DMS 273 (cell line): ENCODE results near the gene TFEB.
A peak's percentile ranks its signal among the peaks of the same experiment; 100 is the strongest.

ENCODE experiments used
- DNase-seq: peaks from one replicate; lab custom pipeline; 2025; ENCODE audit not compliant: unreplicated experiment; lab: John Stamatoyannopoulos, UW

TFEB gene

GRCh38 chr6:41739041-41739440 lies 3.6 kb upstream of the TFEB start:
- DNase-seq = no peak

- no peak for DNase-seq
These were observed 2.3 kb upstream of the TFEB start for GRCh38 chr6:41737591-41738130.

GRCh38 chr6:41736800-41737555 lies 1.6 kb upstream of the TFEB start:
- no peak for DNase-seq

- peak; percentile 56 for DNase-seq
These were observed 852 bp upstream of the TFEB start for GRCh38 chr6:41736186-41736733.

- peak; percentile 88 for DNase-seq
These were observed 562 bp downstream of the TFEB start for GRCh38 chr6:41734666-41735426.

- peak; percentile 91 for DNase-seq
These were observed 1.4 kb downstream of the TFEB start for GRCh38 chr6:41733707-41734665.

- DNase-seq = peak; percentile 49
These were observed 2.1 kb downstream of the TFEB start for GRCh38 chr6:41733360-41733706.

- DNase-seq = no peak
These were observed 2.6 kb downstream of the TFEB start for GRCh38 chr6:41732591-41733359.

- DNase-seq = no peak
These were observed 3.3 kb downstream of the TFEB start for GRCh38 chr6:41732149-41732548.

GRCh38 chr6:41731561-41732086 lies 3.8 kb downstream of the TFEB start:
- no peak for DNase-seq

GRCh38 chr6:41730531-41731436 lies 4.6 kb downstream of the TFEB start:
- DNase-seq = no peak

- no peak for DNase-seq
These were observed 5.8 kb downstream of the TFEB start for GRCh38 chr6:41729624-41730023.

- no peak for DNase-seq
These were observed 6.5 kb downstream of the TFEB start for GRCh38 chr6:41728954-41729353.

GRCh38 chr6:41728073-41728936 lies 7.1 kb downstream of the TFEB start:
- DNase-seq = no peak

- DNase-seq = no peak
These were observed 7.7 kb downstream of the TFEB start for GRCh38 chr6:41727705-41728072.

GRCh38 chr6:41726876-41727275 lies 8.5 kb downstream of the TFEB start:
- no peak for DNase-seq

- DNase-seq = no peak
These were observed 10.6 kb downstream of the TFEB start for GRCh38 chr6:41724586-41725501.
